ENCODE results near the gene RNF212.

The RNF212 gene

GRCh38 chr4:1112174-1112820, 1.1 kb downstream of the RNF212 start:
- TF ChIP-seq ZFP3 (CRISPR knock-in tag; IDR thresholded peaks at IDR 0.05), result no peak
- TF ChIP-seq ZNF70 (CRISPR knock-in tag; IDR thresholded peaks at IDR 0.05), result no peak
- TF ChIP-seq POU6F1 (CRISPR knock-in tag; IDR thresholded peaks at IDR 0.05; ENCODE audit: borderline replicate concordance, low read depth), result no peak
- no peak for TF ChIP-seq TCF4 (CRISPR knock-in tag; IDR thresholded peaks at IDR 0.05; ENCODE audit: borderline replicate concordance)
- TF ChIP-seq TOX (CRISPR knock-in tag; IDR thresholded peaks at IDR 0.05; ENCODE audit: borderline replicate concordance), result no peak
- TF ChIP-seq, protein P1, sequence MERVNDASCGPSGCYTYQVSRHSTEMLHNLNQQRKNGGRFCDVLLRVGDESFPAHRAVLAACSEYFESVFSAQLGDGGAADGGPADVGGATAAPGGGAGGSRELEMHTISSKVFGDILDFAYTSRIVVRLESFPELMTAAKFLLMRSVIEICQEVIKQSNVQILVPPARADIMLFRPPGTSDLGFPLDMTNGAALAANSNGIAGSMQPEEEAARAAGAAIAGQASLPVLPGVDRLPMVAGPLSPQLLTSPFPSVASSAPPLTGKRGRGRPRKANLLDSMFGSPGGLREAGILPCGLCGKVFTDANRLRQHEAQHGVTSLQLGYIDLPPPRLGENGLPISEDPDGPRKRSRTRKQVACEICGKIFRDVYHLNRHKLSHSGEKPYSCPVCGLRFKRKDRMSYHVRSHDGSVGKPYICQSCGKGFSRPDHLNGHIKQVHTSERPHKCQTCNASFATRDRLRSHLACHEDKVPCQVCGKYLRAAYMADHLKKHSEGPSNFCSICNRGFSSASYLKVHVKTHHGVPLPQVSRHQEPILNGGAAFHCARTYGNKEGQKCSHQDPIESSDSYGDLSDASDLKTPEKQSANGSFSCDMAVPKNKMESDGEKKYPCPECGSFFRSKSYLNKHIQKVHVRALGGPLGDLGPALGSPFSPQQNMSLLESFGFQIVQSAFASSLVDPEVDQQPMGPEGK (CRISPR knock-in tag; IDR thresholded peaks at IDR 0.05; ENCODE audit: borderline replicate concordance), result no peak
- TF ChIP-seq CSRNP3 (CRISPR knock-in tag; IDR thresholded peaks at IDR 0.05), result no peak
- no peak for TF ChIP-seq GLIS3 (CRISPR knock-in tag; IDR thresholded peaks at IDR 0.05)
- no peak for TF ChIP-seq ARNTL (CRISPR knock-in tag; IDR thresholded peaks at IDR 0.05; ENCODE audit: borderline replicate concordance, low read depth)
- TF ChIP-seq, protein P2, sequence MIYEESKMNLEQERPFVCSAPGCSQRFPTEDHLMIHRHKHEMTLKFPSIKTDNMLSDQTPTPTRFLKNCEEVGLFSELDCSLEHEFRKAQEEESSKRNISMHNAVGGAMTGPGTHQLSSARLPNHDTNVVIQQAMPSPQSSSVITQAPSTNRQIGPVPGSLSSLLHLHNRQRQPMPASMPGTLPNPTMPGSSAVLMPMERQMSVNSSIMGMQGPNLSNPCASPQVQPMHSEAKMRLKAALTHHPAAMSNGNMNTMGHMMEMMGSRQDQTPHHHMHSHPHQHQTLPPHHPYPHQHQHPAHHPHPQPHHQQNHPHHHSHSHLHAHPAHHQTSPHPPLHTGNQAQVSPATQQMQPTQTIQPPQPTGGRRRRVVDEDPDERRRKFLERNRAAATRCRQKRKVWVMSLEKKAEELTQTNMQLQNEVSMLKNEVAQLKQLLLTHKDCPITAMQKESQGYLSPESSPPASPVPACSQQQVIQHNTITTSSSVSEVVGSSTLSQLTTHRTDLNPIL (CRISPR knock-in tag; IDR thresholded peaks at IDR 0.05; ENCODE audit: low read depth), result no peak
- no peak for TF ChIP-seq SNAI2 (CRISPR knock-in tag; IDR thresholded peaks at IDR 0.05)
- no peak for TF ChIP-seq CSDC2 (CRISPR knock-in tag; IDR thresholded peaks at IDR 0.05)
- no peak for ATAC-seq

DNA sequence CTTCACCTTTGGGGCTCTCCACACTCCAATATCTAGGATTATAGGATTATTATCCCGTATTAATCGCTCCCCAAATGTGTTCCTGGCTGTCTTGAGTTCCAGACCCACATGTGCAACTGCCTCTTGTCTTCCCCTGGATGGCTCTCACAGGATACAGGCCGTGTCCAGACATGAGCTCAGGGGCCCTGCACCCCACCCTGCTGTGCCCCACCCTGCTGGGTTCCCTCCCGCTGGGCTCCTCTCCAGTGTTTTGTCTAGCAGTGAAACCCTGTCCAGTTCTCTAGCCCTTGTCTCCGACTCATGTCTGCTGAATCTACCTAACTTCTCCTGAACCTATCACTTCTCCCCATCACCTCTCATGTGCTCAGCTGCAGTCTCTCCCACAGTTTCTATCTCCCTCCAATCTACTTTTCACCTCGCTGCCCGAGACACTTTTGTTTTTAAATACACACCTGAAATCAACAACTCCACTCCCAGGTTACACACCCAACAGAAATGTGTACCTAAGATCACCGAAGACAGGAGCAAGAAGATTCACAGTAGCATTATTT, 2.0 kb downstream of the RNF212 start:
- no peak for TF ChIP-seq ESRRG (CRISPR knock-in tag; IDR thresholded peaks at IDR 0.05)
- no peak for TF ChIP-seq GLIS3 (CRISPR knock-in tag; IDR thresholded peaks at IDR 0.05)
- no peak for TF ChIP-seq ARNTL (CRISPR knock-in tag; IDR thresholded peaks at IDR 0.05; ENCODE audit: borderline replicate concordance, low read depth)
- no peak for TF ChIP-seq OSR1 (CRISPR knock-in tag; IDR thresholded peaks at IDR 0.05)
- TF ChIP-seq, protein P2 (CRISPR knock-in tag; IDR thresholded peaks at IDR 0.05; ENCODE audit: low read depth), result no peak
- TF ChIP-seq SNAI2 (CRISPR knock-in tag; IDR thresholded peaks at IDR 0.05), result no peak
- no peak for TF ChIP-seq ZNF70 (CRISPR knock-in tag; IDR thresholded peaks at IDR 0.05)
- TF ChIP-seq CSDC2 (CRISPR knock-in tag; IDR thresholded peaks at IDR 0.05), result no peak
- no peak for TF ChIP-seq ZFP3 (CRISPR knock-in tag; IDR thresholded peaks at IDR 0.05)
- no peak for TF ChIP-seq POU6F1 (CRISPR knock-in tag; IDR thresholded peaks at IDR 0.05; ENCODE audit: borderline replicate concordance, low read depth)
- no peak for TF ChIP-seq PPARA (CRISPR knock-in tag; IDR thresholded peaks at IDR 0.05; ENCODE audit: borderline replicate concordance)
- ATAC-seq, result no peak

GRCh38 chr4:1109898-1110506, 3.4 kb downstream of the RNF212 start:
- no peak for ATAC-seq
- TF ChIP-seq ZNF8 (CRISPR knock-in tag; IDR thresholded peaks at IDR 0.05), result no peak
